GM23248 (cell line): ENCODE results near the gene ADCYAP1R1. TPM values are rescaled to one million over a fixed set of nuclear protein-coding genes. Genes with fewer than 3 reads are reported as not detected.

Experiments
- DNase-seq: peaks from one replicate; pipeline ENCODE4 v3.0.0-alpha.2; 2015
- H2AFZ ChIP-seq: fragments of 200-600 bp; sonication (generic); 2 replicates; pipeline ENCODE4 v1.6.1; 2016; ENCODE audit warnings: antibody characterized with exemption
- H3F3A ChIP-seq: fragments of 200-600 bp; sonication (generic); 2 replicates; pipeline ENCODE4 v1.6.1; 2016; ENCODE audit warnings: mild to moderate bottlenecking, antibody characterized with exemption, mixed run types; ENCODE audit not compliant: insufficient read depth
- H3K27ac ChIP-seq: fragments of 200-600 bp; sonication (generic); 2 replicates; pipeline ENCODE4 v1.5.1; 2016; ENCODE audit warnings: mild to moderate bottlenecking
- H3K27me3 ChIP-seq: fragments of 200-600 bp; sonication (generic); replicated peaks from 2 replicates; pipeline ENCODE4 v1.6.1; 2016; ENCODE audit warnings: mild to moderate bottlenecking; ENCODE audit not compliant: insufficient read depth
- H3K36me3 ChIP-seq: fragments of 200-600 bp; sonication (generic); 2 replicates; pipeline ENCODE4 v1.6.1; 2016; ENCODE audit warnings: low read depth, mild to moderate bottlenecking
- H3K4me1 ChIP-seq: fragments of 200-600 bp; sonication (generic); 2 replicates; pipeline ENCODE4 v1.6.1; 2016; ENCODE audit warnings: mild to moderate bottlenecking; ENCODE audit not compliant: insufficient read depth
- H3K4me2 ChIP-seq: fragments of 200-600 bp; sonication (generic); one replicate; pipeline ENCODE4 v1.6.1; 2016; ENCODE audit warnings: mild to moderate bottlenecking; ENCODE audit not compliant: unreplicated experiment
- H3K4me3 ChIP-seq: fragments of 200-600 bp; sonication (generic); 2 replicates; pipeline ENCODE4 v1.5.1; 2016; ENCODE audit warnings: mild to moderate bottlenecking
- H3K79me2 ChIP-seq: fragments of 200-600 bp; sonication (generic); 2 replicates; pipeline ENCODE4 v1.6.1; 2016; ENCODE audit warnings: mild to moderate bottlenecking; ENCODE audit not compliant: insufficient read depth
- H3K9ac ChIP-seq: fragments of 200-600 bp; sonication (generic); 2 replicates; pipeline ENCODE4 v1.6.1; 2016; ENCODE audit warnings: mild to moderate bottlenecking
- H3K9me2 ChIP-seq: fragments of 200-600 bp; sonication (generic); 2 replicates; pipeline ENCODE4 v1.6.1; 2016; ENCODE audit warnings: mixed run types, mild to moderate bottlenecking, moderate library complexity; ENCODE audit not compliant: insufficient read depth
- H3K9me3 ChIP-seq: fragments of 200-600 bp; sonication (generic); one replicate; pipeline ENCODE4 v1.6.1; 2017; ENCODE audit warnings: low read depth
- H4K20me1 ChIP-seq: fragments of 200-600 bp; sonication (generic); 2 replicates; pipeline ENCODE4 v1.6.0; 2016; ENCODE audit not compliant: insufficient read depth
- EZH2 ChIP-seq: fragments of 200-600 bp; sonication (generic); IDR thresholded peaks from 2 replicates; pipeline ENCODE4 v1.6.1; 2018; ENCODE audit warnings: antibody characterized with exemption, mild to moderate bottlenecking; ENCODE audit not compliant: insufficient read depth, poor library complexity, severe bottlenecking
- EZH2phosphoT487 ChIP-seq: fragments of 200-600 bp; sonication (generic); IDR thresholded peaks from 2 replicates; pipeline ENCODE4 v1.6.1; 2018; ENCODE audit warnings: antibody characterized with exemption, moderate library complexity, mild to moderate bottlenecking, low read depth; ENCODE audit not compliant: insufficient read depth
- WGBS, 2 experiments: methylation state at CpG; one replicate each; pipeline ENCODE4 v1.1.6; 2015 to 2017; ENCODE audit warnings: low lambda C conversion rate in 2 of 2, low coverage in 1 of 2; ENCODE audit errors: missing lambda C conversion rate in 2 of 2; 5-methylcytosine and 5-hydroxymethylcytosine counted together
- in situ Hi-C: fragments of 300-500 bp; cut with MboI; formaldehyde crosslinking; loops from 2 replicates; pipeline ENCODE4 v1.15.0; 2020
- polyA plus RNA-seq: library from polyadenylated mRNA; unstranded; fragments of >200 nt; fragmentation: Nextera tagmentation; extraction: Ambion mirVana; gene quantifications from 2 replicates; pipeline ENCODE4 v1.2.1, GENCODE V29; 2016
- total RNA-seq: library from RNA; depleted of rRNA; stranded (reverse); fragments of >200 nt; shearing (Covaris generic); gene quantifications from 2 replicates; pipeline ENCODE4 v1.2.3, GENCODE V29; 2014

The ADCYAP1R1 gene
- total and polyA plus RNA-seq, 2 experiments from 2014 or later: 0.05 TPM; not detected in 1

DNA sequence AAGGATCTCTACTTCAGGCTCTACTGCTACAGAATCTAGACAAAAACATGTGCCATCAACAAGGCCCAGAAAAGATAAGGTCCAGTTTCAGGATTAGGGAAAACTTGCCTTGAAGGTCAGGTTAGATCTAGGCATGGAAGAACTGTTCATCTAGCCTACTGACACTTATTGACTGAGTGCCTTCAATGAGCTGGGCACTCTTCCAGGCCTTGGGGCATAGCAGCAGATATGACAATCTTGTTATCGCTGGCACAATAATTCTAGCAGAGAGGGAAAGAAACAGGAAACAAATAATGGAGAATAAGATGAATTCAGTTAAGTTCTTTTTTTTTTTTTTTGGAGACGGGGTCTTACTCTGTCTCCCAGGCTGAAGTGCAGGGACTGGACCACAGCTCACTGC is 71.6 kb downstream of the ADCYAP1R1 start:
- Histone ChIP-seq H3K27me3 (peaks cover 4% of the 10 kb centered on the region; the same call in 1 of the 2 replicates), H3K36me3 (no peaks in the 10 kb centered on the region), H3K9ac (no peak overlapping the region), H3K9me2 (no peaks in the 10 kb centered on the region), H2AFZ (no peak overlapping the region), H3K79me2 (no peaks in the 10 kb centered on the region), H3K9me3 (no peaks in the 10 kb centered on the region), H4K20me1 (no peaks in the 10 kb centered on the region), H3K27ac (no peak overlapping the region), H3K4me1 (peaks cover 3% of the 10 kb centered on the region; the same call in 1 of the 2 replicates), H3K4me3 (no peak overlapping the region), H3K4me2 (no peak overlapping the region), H3F3A (no peaks in the 10 kb centered on the region)
- no peak for DNase-seq
- TF ChIP-seq EZH2phosphoT487 (no peak), EZH2 (no peak)
- WGBS, 2 experiments: 29 to 32% methylated on average over 2 of the region's 2 CpGs
- in situ Hi-C loops: loop anchor here (5.0 kb wide), 1 partner anchor 321 kb away; no protein-coding TSS in a partner anchor

DNA sequence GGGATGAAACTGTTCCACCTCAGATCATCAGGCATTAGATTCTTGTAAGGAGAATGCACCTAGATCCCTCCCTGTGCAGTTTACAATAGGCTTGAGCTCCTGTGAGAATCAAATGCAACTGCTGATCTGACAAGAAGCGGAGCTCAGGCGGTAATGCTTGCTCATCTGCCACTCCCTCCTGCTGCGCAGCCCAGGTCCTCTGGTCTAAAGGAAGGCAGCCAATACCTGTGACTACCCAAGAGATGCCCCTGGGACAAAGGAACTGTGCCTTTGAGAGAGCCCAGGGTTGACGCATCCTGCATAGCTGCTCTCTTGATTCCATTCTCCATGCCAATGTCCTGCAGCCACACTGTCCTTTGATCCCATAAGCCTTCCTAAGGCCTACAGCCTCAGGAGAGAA is 73.1 kb downstream of the ADCYAP1R1 start:
- H3K9me3 ChIP-seq: no peaks in the 10 kb centered on the region
- in situ Hi-C loops: loop anchor here (25.0 kb wide), 1 partner anchor 1087 kb away; no protein-coding TSS in a partner anchor
- H3F3A ChIP-seq: no peaks in the 10 kb centered on the region
- TF ChIP-seq EZH2 (no peak), EZH2phosphoT487 (no peak)
- no peak overlapping the region for H3K4me3 ChIP-seq
- no peaks in the 10 kb centered on the region for H4K20me1 ChIP-seq
- H3K9ac ChIP-seq: no peak overlapping the region
- H3K36me3 ChIP-seq: no peaks in the 10 kb centered on the region
- WGBS, 2 experiments: 82 to 87% methylated on average over 4 of the region's 4 CpGs
- DNase-seq: no peak
- peaks cover 3% of the 10 kb centered on the region; the same call in 1 of the 2 replicates for H3K4me1 ChIP-seq
- no peak overlapping the region for H2AFZ ChIP-seq
- peaks cover 7% of the 10 kb centered on the region; the same call in 1 of the 2 replicates for H3K27me3 ChIP-seq
- no peaks in the 10 kb centered on the region for H3K79me2 ChIP-seq
- no peaks in the 10 kb centered on the region for H3K9me2 ChIP-seq
- H3K4me2 ChIP-seq: no peak overlapping the region
- H3K27ac ChIP-seq: no peak overlapping the region

DNA sequence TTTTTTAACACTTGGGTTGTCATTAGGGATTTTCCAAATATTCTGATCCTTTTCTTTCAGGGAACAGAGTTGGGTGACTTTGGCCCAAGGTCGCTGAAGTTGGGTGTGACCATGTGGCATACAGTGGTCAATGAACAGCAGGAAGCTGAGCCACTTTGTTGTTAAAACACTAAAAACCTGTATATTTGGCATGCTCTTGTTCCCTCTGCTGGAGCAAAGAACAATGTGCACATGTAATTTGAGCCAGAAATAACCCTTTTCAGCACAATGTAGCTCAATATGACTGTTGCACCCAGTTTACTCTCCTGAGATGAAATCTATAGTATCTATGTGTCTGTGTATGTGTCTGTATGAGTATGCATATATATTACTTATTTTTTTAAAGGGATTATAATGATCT is 74.9 kb downstream of the ADCYAP1R1 start:
- H3K9me2 ChIP-seq: no peaks in the 10 kb centered on the region
- H3K36me3 ChIP-seq: no peaks in the 10 kb centered on the region
- no peaks in the 10 kb centered on the region for H4K20me1 ChIP-seq
- no peak overlapping the region for H3K4me3 ChIP-seq
- H3K4me2 ChIP-seq: no peak overlapping the region
- H3K27me3 ChIP-seq: peaks cover 9% of the 10 kb centered on the region; the same call in 1 of the 2 replicates
- H3K79me2 ChIP-seq: no peaks in the 10 kb centered on the region
- no peaks in the 10 kb centered on the region for H3K9me3 ChIP-seq
- no peaks in the 10 kb centered on the region for H3F3A ChIP-seq
- WGBS, 2 experiments: 54 to 59% methylated on average over 1 of the region's 1 CpG
- in situ Hi-C loops: loop anchor here (25.0 kb wide), 1 partner anchor 1085 kb away; no protein-coding TSS in a partner anchor
- H3K4me1 ChIP-seq: peaks cover 3% of the 10 kb centered on the region; the same call in 1 of the 2 replicates
- H2AFZ ChIP-seq: no peak overlapping the region
- DNase-seq: peak; percentile 55
- no peak overlapping the region for H3K27ac ChIP-seq
- H3K9ac ChIP-seq: no peak overlapping the region
- TF ChIP-seq EZH2 (no peak), EZH2phosphoT487 (no peak)

DNA sequence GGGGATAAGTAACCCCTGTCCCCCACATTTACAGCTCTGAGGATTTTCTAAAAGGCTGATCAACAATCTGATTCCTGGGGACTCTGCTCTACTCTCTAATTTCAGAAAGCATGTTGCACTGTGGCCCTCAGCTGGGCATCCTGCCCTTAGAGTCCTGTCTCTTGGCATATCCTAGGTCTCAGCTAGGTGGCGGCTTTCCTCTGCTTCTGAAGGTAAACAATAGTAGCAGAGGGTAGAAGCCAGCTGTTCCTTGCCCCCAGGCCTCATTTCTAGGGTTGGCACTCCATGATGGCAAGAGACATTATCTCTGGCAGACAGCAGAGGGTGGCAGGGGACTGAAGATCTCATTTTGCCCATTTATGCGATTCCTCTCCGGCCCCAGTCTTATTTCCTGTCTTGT is 77.0 kb downstream of the ADCYAP1R1 start:
- Histone ChIP-seq H3F3A (no peaks in the 10 kb centered on the region), H3K27ac (no peak overlapping the region), H3K36me3 (no peaks in the 10 kb centered on the region), H3K27me3 (peaks cover 9% of the 10 kb centered on the region; the same call in 1 of the 2 replicates), H4K20me1 (no peaks in the 10 kb centered on the region), H3K9me3 (no peaks in the 10 kb centered on the region), H3K4me1 (no peaks in the 10 kb centered on the region), H2AFZ (no peak overlapping the region), H3K4me3 (no peak overlapping the region), H3K9ac (no peak overlapping the region), H3K4me2 (no peak overlapping the region), H3K9me2 (no peaks in the 10 kb centered on the region), H3K79me2 (no peaks in the 10 kb centered on the region)
- TF ChIP-seq EZH2: no peak
- TF ChIP-seq EZH2phosphoT487: no peak
- in situ Hi-C loops: loop anchor here (25.0 kb wide), 1 partner anchor 1083 kb away; no protein-coding TSS in a partner anchor
- DNase-seq: peak; percentile 5
- WGBS, 2 experiments: 67 to 74% methylated on average over 3 of the region's 3 CpGs
